ENCODE results near the gene CD300E.
"Not testable (repeated sequence)": the region's sequence is repeated elsewhere in the genome, so short reads cannot be mapped to it uniquely, and the experiment has no call there.

Gene CD300E

DNA sequence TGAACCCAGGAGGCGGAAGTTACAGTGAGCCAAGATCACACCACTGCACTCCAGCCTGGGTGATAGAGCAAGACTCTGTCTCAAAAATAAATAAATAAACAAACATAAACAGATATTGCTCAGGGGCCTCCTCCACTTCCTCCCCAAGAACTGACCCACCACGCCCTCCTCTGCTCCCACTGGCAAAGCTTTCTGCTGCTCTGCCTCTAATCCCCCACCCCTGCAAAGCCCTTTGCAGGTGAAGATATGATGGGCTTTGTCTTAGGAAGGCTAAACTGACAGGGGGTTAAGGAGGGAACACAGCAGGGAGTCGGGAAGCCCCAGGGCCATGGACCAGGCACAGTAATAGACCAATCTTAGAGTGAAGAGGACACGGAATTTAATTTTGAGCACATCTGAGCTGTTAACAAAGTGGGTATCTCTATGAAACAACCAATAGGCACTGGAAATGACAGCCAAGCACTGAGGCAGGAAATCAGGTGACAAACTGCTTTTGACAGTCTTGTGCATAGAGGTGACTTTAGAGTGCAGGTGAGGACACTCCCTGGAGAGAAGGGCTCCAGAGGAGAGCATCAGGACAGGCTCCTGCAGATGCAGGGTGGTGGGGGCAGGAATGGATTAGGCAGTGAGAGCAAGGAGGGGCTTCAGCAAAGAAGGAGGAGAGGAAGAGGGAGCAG lies 25.1 kb downstream of the CD300E start:
- DNase-seq (ENCODE audit: low read depth), result no peak

DNA sequence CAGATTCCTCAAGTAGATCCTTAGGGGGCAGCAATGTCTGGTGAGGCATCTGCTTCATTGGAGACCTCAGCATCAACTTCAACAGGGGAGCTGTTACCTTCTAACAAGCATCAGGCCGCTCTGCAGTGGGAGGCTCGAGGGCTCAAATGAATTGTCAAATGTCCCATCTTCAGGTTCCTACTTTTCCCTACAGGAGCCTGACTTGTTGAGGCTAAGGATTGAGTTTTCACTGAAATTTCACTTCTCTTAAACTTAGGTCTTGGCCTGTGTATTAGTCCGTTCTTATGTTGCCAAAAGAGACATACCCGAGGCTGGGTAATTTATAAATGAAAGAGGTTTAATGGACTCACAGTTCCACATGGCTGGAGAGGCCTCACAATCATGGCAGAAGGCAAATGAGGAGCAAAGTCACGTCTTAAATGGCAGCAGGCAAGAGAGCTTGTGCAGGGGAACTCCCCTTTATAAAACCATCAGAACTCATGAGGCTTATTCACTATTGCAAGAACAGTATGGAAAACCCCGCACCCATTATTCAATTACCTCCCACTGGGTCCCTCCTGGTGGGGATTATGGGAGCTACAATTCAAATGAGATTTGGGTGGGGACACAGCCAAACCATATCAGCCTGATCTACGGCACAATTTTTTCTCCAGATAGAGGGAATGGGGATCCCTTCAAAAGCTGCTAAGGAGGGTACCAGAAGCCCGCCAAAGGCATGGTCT lies 26.3 kb downstream of the CD300E start:
- DNase-seq (ENCODE audit: low read depth), result no peak

DNA sequence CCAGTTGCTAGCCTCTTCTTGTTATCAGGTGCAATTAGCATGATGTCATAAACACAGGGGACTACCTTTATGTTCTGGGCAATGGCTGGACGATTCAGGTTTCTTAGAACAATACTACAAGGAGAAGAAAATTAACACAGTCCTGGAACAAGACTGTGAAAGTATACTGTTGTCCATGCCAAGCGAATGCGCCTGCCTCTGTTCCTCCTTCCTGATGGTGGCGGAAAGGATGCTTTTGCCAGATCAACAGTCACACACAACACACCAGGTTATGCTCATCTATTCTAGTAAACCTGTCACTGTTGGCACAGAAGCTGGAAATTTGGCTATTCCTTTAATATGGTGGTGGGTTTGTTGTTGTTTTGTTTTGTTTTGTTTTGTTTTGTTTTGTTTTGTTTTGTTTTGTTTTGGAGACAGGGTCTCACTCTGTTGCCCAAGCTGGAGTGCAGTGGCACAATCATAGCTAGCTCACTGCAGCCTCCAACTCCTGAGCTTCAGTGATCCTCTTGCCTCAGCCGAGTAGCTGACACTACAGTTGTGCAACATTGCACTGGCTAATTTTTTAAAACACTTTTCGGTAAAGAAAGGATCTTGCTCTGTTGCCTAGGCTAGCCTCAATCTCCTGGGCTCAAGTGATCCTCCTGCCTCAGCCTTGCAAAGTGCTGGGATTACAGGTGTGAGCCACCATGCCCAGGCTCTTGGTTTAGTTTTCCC lies 28.3 kb downstream of the CD300E start:
- DNase-seq (ENCODE audit: low read depth), result no peak

GRCh38 chr17:74592087-74592990 lies 31.2 kb downstream of the CD300E start, which contains the start of gene CD300LD:
CD300LD (minus strand) TSS chr17:74592283; CDS start chr17:74592202, 81 bp downstream.
- DNase-seq (ENCODE audit: low read depth), result no peak

GRCh38 chr17:74591503-74591902 lies 32.0 kb downstream of the CD300E start:
- no peak for DNase-seq (ENCODE audit: low read depth)

- no peak for DNase-seq (ENCODE audit: low read depth)
These were observed 37.8 kb downstream of the CD300E start for GRCh38 chr17:74585711-74586110.

- no peak for DNase-seq (ENCODE audit: low read depth)
These were observed 39.1 kb downstream of the CD300E start for GRCh38 chr17:74584292-74585060.

DNA sequence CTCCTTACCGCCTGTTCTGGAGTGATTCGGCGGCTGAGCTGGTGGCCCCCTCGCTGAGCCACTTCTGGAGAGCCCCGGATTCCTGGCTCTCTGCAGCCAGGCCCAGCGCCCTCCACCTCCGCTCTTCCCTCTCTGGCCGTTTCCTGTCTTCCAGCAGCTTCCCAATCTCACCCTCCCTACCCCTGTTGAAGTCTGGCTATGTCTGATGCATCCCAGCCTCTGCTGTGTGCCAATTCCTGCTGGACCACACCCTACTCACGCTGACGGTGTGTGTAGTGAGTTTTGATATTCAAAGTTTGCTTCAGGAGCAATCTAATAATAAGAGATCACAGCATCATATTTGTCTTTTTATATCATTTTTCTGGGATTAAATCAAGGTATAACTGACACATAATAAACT lies 40.9 kb downstream of the CD300E start:
- DNase-seq (ENCODE audit: low read depth), result no peak

GRCh38 chr17:74579900-74580299 lies 43.6 kb downstream of the CD300E start:
- no peak for DNase-seq (ENCODE audit: low read depth)

DNA sequence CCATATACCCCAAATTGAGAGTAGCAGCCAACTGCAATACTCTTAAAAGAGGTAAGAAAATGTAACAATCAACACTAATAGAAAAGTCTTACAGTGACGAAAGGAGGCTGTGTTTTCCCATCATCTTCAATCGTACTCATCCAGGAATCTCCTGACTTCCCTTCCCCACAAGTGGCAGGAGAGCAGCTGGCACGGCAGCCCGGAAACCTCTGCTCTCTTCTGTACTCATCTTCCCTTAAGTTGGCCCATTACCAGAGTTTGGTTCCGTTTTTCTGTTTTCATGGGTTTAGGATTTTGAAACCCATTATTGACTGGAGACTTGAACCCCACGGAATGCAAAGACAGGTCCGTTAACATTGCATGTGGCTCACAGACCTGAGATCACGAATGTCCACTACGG lies 44.6 kb downstream of the CD300E start:
- DNase-seq (ENCODE audit: low read depth), result no peak

DNA sequence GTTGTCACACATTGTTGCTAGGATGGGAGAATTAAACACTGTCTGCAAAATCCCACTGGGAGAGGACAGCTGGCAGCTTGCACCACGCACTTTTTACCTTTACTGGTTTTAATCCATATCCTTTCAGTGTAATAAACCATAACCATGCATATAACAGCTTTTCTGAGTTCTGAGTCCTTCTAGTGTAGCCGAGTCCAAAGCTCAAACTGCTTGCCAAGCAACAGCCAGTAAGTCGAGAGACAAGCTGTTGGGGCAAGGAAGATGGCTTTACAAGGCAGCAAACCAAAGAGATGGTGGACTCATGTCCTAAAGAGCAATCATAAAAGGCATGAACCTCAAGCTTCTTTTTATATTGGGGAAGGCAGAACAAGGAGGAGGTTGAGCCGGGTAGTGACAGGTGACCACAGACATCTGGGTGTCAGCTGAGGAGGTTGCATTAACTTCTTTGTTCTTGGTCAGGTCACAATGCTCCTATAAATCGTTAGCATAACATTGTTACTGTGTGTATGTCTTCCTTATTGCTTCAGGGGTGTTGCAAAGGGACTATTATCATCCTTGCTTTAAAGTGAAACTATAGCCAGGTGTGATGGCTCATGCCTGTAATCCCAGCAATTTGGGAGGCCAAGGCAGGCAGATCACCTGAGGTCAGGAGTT lies 48.9 kb downstream of the CD300E start:
- no peak for DNase-seq (ENCODE audit: low read depth)

GRCh38 chr17:74573635-74574034 lies 49.9 kb downstream of the CD300E start:
- DNase-seq (ENCODE audit: low read depth), result not testable (repeated sequence)

- DNase-seq (ENCODE audit: low read depth), result no peak
These were observed 50.4 kb downstream of the CD300E start for GRCh38 chr17:74573169-74573568.

DNA sequence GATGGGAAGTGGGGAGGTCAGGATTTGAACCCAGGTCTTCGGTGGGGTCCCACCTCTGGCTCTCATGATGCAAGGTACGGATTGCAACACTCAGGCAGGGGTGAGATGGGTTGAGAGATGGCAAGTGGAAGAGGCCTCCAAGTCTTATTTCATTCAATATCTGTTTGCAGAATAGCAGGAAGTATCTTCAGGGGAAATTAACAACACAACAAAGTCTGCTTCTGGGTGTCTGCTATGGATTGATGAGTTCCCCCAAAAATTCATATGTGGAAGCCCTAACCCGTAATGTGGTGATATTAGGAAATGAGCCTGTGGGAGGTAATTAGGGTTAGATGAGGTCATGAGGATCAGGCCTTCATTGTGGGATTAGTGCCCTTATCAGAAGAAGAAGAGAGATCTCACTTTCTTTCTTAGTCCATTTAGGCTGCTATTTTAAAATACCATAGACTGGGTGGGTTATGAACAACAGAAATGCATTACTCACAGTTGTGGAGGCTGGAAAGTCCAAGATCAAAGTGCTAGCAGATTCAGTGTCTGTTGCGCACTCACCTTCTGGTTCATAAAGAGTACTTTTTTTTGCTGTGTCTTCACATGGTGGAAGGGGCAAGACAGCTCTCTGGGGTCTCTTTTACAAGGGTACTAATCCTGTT lies 51.8 kb downstream of the CD300E start:
- DNase-seq (ENCODE audit: low read depth), result no peak

GRCh38 chr17:74569020-74570003 lies 54.2 kb downstream of the CD300E start:
- peak; percentile 18 for DNase-seq (ENCODE audit: low read depth)

DNA sequence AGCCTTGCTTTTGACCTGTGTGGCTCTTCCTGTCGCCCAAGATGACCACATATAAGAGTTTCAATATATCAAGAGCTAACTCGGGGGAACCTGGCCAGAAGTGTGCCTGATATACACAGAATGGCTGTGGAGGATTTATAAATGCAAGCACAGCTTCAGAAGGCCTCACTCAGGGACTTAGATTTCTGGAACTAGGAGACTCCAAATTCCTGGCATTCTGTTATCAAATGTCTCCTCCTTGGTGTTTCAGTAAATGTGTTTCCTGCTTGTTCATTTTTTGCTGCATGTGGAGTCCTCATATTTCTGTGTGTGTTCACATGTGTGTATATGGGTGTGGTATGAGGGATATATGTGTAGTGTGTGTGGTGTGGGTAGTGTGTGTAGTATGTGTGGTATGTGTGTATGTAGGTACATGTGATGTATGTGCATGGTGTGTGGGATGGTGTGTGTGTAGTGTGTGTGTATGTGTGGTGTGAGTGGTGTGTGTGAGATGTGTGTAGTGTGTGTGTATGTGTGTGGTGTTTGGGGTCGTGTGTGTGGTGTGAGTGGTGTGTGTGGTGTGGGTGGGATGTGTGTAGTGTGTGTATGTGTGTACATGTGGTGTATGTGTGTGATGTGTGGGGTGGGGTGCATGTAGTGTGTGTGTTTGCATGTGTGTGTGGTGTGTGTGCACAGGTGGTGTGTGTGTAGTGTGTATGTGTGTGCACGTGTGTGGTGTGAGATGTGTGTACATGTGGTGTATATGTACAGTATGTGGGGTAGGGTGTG lies 55.2 kb downstream of the CD300E start:
- no peak for DNase-seq (ENCODE audit: low read depth)

- DNase-seq (ENCODE audit: low read depth), result no peak
These were observed 56.1 kb downstream of the CD300E start, which contains the start of gene CD300H for GRCh38 chr17:74567397-74567796. CD300H (minus strand) TSS chr17:74567509.

All from activated T-cell treated with anti-CD3 and anti-CD28 coated beads for 24 hours (primary cell).